ENCODE measurements around the gene OR8S1. TPM values are rescaled to one million over a fixed set of nuclear protein-coding genes. Genes with fewer than 3 reads are reported as not detected.

Gene OR8S1, protein sequence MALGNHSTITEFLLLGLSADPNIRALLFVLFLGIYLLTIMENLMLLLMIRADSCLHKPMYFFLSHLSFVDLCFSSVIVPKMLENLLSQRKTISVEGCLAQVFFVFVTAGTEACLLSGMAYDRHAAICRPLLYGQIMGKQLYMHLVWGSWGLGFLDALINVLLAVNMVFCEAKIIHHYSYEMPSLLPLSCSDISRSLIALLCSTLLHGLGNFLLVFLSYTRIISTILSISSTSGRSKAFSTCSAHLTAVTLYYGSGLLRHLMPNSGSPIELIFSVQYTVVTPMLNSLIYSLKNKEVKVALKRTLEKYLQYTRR
- total RNA-seq (2022) (not detected in 2 replicates), Bru-seq, nascent RNA (not detected), BruChase-seq, experiment 1, labeled RNA remaining after a 6-hour chase (not detected), BruChase-seq, experiment 2, labeled RNA remaining after a 2-hour chase (not detected)
- long read RNA-seq = 0 reads

DNA sequence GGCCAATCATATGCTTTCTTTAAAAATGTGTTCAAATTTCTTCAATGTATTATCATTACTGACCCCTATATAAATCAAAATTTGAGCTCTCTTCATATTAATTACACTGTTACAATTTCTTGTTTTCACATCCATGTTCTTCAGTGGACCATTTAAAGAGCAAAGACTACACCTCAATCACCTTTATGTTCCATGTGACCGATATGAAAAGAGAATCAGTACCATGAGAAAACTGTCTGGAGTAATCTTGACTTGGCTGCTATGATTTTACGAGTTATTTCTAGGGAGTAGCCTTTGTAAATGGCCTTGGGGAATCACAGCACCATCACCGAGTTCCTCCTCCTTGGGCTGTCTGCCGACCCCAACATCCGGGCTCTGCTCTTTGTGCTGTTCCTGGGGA, at the start of gene OR8S1:
TSS of gene OR8S1 (plus strand) at position 301 of the 400 bp plus-strand sequence. CDS start at position 301, 0 bp downstream.
- DNase-seq = no peak
- no peaks in the 10 kb centered on the region for H3K9me3 Mint-ChIP-seq (ENCODE audit: low read depth, unreplicated experiment)
- CTCF ChIA-PET = no interaction called here
- H3K27me3 Mint-ChIP-seq (ENCODE audit: unreplicated experiment) = no peaks in the 10 kb centered on the region
- TF ChIP-seq, protein P1, sequence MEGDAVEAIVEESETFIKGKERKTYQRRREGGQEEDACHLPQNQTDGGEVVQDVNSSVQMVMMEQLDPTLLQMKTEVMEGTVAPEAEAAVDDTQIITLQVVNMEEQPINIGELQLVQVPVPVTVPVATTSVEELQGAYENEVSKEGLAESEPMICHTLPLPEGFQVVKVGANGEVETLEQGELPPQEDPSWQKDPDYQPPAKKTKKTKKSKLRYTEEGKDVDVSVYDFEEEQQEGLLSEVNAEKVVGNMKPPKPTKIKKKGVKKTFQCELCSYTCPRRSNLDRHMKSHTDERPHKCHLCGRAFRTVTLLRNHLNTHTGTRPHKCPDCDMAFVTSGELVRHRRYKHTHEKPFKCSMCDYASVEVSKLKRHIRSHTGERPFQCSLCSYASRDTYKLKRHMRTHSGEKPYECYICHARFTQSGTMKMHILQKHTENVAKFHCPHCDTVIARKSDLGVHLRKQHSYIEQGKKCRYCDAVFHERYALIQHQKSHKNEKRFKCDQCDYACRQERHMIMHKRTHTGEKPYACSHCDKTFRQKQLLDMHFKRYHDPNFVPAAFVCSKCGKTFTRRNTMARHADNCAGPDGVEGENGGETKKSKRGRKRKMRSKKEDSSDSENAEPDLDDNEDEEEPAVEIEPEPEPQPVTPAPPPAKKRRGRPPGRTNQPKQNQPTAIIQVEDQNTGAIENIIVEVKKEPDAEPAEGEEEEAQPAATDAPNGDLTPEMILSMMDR (IDR thresholded peaks at IDR 0.05; ENCODE audit: unreplicated experiment) = no peak
- no peaks in the 10 kb centered on the region for H3K36me3 Mint-ChIP-seq (ENCODE audit: insufficient read depth, unreplicated experiment)
- no peaks in the 10 kb centered on the region for H3K4me1 Mint-ChIP-seq (ENCODE audit: low read depth, unreplicated experiment)
- H3K4me3 Mint-ChIP-seq (ENCODE audit: low read depth, unreplicated experiment) = no peak within 1 kb of the TSS
- BruUV-seq (replicated peaks) = no TSS peak
- intact Hi-C loops (cut with micrococcal nuclease; ENCODE audit: unreplicated experiment) = no loop called here
- H3K27ac Mint-ChIP-seq (ENCODE audit: unreplicated experiment) = no peak within 1 kb of the TSS

DNA sequence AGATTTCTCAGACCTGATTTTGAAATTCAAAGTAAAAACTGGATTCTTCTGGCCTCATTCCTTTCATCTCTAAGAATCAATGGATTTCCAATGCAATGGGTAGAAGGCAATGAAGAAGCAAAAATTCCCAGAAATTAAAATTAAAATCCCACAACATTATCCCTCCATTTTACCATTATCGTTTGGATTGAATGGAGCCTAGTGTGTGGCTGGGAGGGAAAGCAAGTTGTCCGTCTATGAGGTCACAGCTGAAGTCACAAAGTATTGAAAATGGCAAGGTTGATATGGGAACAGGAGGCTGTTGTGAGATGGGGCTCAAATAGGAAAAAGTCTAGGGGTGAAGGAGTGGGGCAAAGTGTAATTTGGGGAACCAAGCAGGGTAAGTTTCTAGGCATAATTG, 43.2 kb upstream of the OR8S1 start, which contains the start of gene C12orf54:
TSS of gene C12orf54 (plus strand) at position 301 of the 400 bp plus-strand sequence. CDS start 799 bp downstream, outside the sequence.
- Mint-ChIP-seq H3K4me3 (ENCODE audit: low read depth, unreplicated experiment) (no peak within 1 kb of the TSS), H3K27me3 (ENCODE audit: unreplicated experiment) (peaks cover 60% of the 10 kb centered on the region), H3K4me1 (ENCODE audit: low read depth, unreplicated experiment) (no peaks in the 10 kb centered on the region), H3K27ac (ENCODE audit: unreplicated experiment) (no peak within 1 kb of the TSS), H3K9me3 (ENCODE audit: low read depth, unreplicated experiment) (no peaks in the 10 kb centered on the region), H3K36me3 (ENCODE audit: insufficient read depth, unreplicated experiment) (no peaks in the 10 kb centered on the region)
- no peak for DNase-seq
- CTCF ChIA-PET = no interaction called here
- BruUV-seq (replicated peaks) = no TSS peak
- TF ChIP-seq, protein P1 (IDR thresholded peaks at IDR 0.05; ENCODE audit: unreplicated experiment) = no peak
- intact Hi-C loops (cut with micrococcal nuclease; ENCODE audit: unreplicated experiment) = no loop called here

DNA sequence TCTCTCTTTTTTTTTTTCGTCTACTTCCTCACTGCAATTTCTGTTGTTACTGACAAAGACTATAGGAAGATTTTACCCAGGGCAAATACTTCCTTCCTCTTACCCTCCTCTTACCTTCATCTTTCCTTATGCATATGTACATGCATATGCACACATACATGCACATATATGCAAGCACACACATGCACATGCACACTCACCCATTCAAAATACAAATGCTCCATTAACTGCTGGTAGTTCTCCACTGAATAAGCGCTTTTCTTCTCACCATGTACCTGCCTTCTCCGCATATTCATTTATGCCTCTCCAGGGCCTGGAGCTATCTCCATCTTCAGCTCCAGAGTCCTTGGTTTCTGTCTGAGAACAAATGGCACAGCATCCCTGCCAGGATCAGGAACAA, 42.5 kb upstream of the OR8S1 start:
- BruUV-seq (replicated peaks) = no TSS peak
- no peak for DNase-seq
- TF ChIP-seq, protein P1 (IDR thresholded peaks at IDR 0.05; ENCODE audit: unreplicated experiment) = no peak
- no peaks in the 10 kb centered on the region for H3K9me3 Mint-ChIP-seq (ENCODE audit: low read depth, unreplicated experiment)
- H3K4me3 Mint-ChIP-seq (ENCODE audit: low read depth, unreplicated experiment) = no peak overlapping the region
- H3K27me3 Mint-ChIP-seq (ENCODE audit: unreplicated experiment) = peaks cover 60% of the 10 kb centered on the region
- intact Hi-C loops (cut with micrococcal nuclease; ENCODE audit: unreplicated experiment) = no loop called here
- H3K36me3 Mint-ChIP-seq (ENCODE audit: insufficient read depth, unreplicated experiment) = no peaks in the 10 kb centered on the region
- H3K27ac Mint-ChIP-seq (ENCODE audit: unreplicated experiment) = no peak overlapping the region
- CTCF ChIA-PET = no interaction called here
- H3K4me1 Mint-ChIP-seq (ENCODE audit: low read depth, unreplicated experiment) = no peaks in the 10 kb centered on the region

DNA sequence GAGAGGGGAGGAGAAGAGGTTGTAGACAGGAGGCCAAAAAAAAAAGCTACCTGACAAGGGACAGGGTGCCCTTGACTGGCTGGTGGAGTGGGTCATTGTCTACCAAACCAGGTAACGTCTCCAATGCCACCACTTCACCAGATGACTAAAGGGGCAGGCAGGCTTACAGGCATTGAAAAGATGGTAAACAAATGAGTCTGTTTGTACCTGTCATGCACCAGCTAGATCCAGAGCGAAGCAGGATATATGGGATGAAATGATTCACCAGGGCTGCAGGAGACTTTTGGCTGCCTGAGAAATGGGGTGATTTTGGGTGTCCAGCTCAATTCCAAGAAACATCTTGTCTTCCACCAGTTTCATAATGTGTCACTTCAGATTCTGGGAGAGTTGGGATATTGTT, 39.2 kb upstream of the OR8S1 start:
- H3K27me3 Mint-ChIP-seq (ENCODE audit: unreplicated experiment) = peaks cover 52% of the 10 kb centered on the region
- no TSS peak for BruUV-seq (replicated peaks)
- intact Hi-C loops (cut with micrococcal nuclease; ENCODE audit: unreplicated experiment) = no loop called here
- H3K36me3 Mint-ChIP-seq (ENCODE audit: insufficient read depth, unreplicated experiment) = no peaks in the 10 kb centered on the region
- H3K4me3 Mint-ChIP-seq (ENCODE audit: low read depth, unreplicated experiment) = no peak overlapping the region
- TF ChIP-seq, protein P1 (IDR thresholded peaks at IDR 0.05; ENCODE audit: unreplicated experiment) = no peak
- H3K4me1 Mint-ChIP-seq (ENCODE audit: low read depth, unreplicated experiment) = no peaks in the 10 kb centered on the region
- no peaks in the 10 kb centered on the region for H3K9me3 Mint-ChIP-seq (ENCODE audit: low read depth, unreplicated experiment)
- CTCF ChIA-PET = no interaction called here
- DNase-seq = no peak
- no peak overlapping the region for H3K27ac Mint-ChIP-seq (ENCODE audit: unreplicated experiment)

Data from Calu3 (cell line).